ENCODE results near the gene PPP1R12A. TPM values are rescaled to one million over a fixed set of nuclear protein-coding genes. Genes with fewer than 3 reads are reported as not detected.

Gene PPP1R12A
- total RNA-seq, 1 donor from 2014 or later: 56.9 TPM

GRCh38 chr12:79769189-79769859, 165.6 kb downstream of the PPP1R12A start:
- DNase-seq (ENCODE audit: low read depth) (no peak), FAIRE-seq (no peak)
- H3K4me3 ChIP-seq (ENCODE audit: low read depth, low read length): no peak overlapping the region
- TF ChIP-seq CTCF (IDR thresholded peaks at IDR 0.05; ENCODE audit: insufficient read depth, low read length, severe bottlenecking): no peak
- H3K27me3 ChIP-seq (ENCODE audit: control insufficient read depth, insufficient read depth, low read length): no peaks in the 10 kb centered on the region
- H3K36me3 ChIP-seq (ENCODE audit: control insufficient read depth, insufficient read depth, low read length): no peaks in the 10 kb centered on the region

DNA sequence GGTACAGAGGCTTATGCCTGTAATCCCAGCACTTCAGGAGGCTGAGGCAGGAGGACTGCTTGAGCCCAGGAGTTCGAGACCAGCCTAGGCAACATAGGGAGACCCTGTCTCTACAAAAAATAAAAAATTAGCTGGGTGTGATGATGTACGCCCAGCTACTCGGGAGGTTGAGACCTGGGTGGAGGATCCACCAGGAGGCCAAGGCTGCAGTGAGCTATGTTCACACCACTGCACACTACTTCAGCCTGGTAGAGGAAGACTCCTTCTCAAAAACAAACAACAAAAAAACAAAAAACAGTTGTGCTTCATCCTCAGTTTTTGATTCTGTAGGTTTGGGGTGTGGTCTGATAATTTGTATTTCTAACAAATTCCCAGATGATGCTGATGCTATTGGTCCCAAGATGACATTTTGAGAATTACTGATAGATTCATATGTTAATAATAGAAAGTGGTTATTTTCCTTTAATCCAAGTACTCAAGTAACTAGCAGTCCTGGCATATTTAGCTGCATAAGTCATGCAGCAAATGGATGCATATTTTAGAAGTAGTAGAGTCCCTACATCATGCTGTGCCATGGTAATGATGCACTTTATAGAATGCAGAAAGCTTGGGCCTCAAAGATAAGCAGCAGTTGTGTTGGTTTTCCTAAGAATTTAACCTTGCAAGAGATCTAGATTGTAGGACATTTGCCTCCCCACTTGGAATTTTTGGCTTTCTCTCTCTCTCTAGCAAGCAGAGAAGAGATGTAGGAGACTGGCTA, 168.0 kb downstream of the PPP1R12A start:
- TF ChIP-seq CTCF (IDR thresholded peaks at IDR 0.05; ENCODE audit: insufficient read depth, low read length, severe bottlenecking): no peak
- no peak for DNase-seq (ENCODE audit: low read depth)
- no peaks in the 10 kb centered on the region for H3K27me3 ChIP-seq (ENCODE audit: control insufficient read depth, insufficient read depth, low read length)
- H3K4me3 ChIP-seq (ENCODE audit: low read depth, low read length): no peak overlapping the region
- FAIRE-seq: no peak
- no peaks in the 10 kb centered on the region for H3K36me3 ChIP-seq (ENCODE audit: control insufficient read depth, insufficient read depth, low read length)

DNA sequence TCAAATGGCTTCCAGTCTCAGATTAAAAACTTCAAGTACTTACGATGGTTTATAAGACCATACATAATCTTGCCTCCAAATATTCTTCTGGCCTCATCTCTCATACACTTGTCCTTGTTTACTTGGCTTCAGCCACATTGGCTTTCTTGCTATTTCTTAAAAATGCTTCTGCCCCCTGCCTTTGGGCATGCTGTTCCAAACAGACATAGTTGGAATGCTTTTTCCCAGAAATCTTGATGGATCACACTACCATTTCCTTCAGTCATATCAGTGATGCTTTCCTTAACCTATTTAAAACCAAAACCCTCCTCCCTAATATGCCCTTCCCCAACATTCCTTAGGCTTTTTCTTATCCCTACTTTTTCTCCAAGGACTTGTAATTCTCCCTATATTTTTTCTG, 169.7 kb downstream of the PPP1R12A start:
- Histone ChIP-seq H3K36me3 (ENCODE audit: control insufficient read depth, insufficient read depth, low read length) (no peaks in the 10 kb centered on the region), H3K4me3 (ENCODE audit: low read depth, low read length) (no peak overlapping the region), H3K27me3 (ENCODE audit: control insufficient read depth, insufficient read depth, low read length) (no peaks in the 10 kb centered on the region)
- DNase-seq (ENCODE audit: low read depth) (no peak), FAIRE-seq (no peak)
- no peak for TF ChIP-seq CTCF (IDR thresholded peaks at IDR 0.05; ENCODE audit: insufficient read depth, low read length, severe bottlenecking)

- Histone ChIP-seq H3K4me3 (ENCODE audit: low read depth, low read length) (no peak overlapping the region), H3K27me3 (ENCODE audit: control insufficient read depth, insufficient read depth, low read length) (no peaks in the 10 kb centered on the region), H3K36me3 (ENCODE audit: control insufficient read depth, insufficient read depth, low read length) (no peaks in the 10 kb centered on the region)
- no peak for FAIRE-seq
- no peak for DNase-seq (ENCODE audit: low read depth)
- no peak for TF ChIP-seq CTCF (IDR thresholded peaks at IDR 0.05; ENCODE audit: insufficient read depth, low read length, severe bottlenecking)
Measured at GRCh38 chr12:79764641-79765040, 170.3 kb downstream of the PPP1R12A start.

DNA sequence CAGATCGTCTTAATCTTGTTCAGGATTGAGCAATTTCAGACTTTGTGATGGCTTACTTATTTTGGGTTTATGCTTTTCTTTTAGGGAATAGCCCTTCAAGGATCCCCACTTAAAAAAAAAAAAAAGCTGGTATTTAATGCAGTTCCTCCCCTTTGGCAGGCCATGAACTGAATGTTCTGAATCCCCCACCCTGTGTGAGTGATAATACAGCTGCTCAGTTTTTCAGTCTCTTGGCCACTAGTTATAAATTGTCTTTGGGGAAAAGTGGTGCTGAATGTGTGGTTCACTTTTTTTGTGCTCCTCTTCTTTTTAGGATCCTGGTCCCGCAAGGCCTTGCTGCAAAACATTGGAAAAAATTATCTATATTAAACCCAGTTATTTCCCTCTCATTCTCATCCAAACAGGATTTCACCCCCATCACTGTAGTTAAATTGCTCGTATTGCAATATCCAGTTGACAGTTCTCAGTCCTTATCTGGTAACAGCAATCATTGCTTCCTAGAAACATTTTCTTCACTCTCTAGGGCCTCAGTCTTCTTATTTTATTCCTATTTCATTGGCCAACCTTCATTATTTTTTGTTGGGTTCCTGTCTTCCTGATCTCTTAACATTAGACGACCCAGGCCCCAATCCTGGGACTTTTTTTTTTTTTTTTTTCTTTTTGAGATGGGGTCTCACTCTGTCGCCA, 171.0 kb downstream of the PPP1R12A start:
- H3K4me3 ChIP-seq (ENCODE audit: low read depth, low read length): no peak overlapping the region
- H3K36me3 ChIP-seq (ENCODE audit: control insufficient read depth, insufficient read depth, low read length): no peaks in the 10 kb centered on the region
- no peak for TF ChIP-seq CTCF (IDR thresholded peaks at IDR 0.05; ENCODE audit: insufficient read depth, low read length, severe bottlenecking)
- no peaks in the 10 kb centered on the region for H3K27me3 ChIP-seq (ENCODE audit: control insufficient read depth, insufficient read depth, low read length)
- FAIRE-seq (no peak), DNase-seq (ENCODE audit: low read depth) (no peak)

All from bronchial epithelial cell (primary cell).